ENCODE measurements around the gene AKR1C4.
"Not testable (repeated sequence)": the region's sequence is repeated elsewhere in the genome, so short reads cannot be mapped to it uniquely, and the experiment has no call there.

DNA sequence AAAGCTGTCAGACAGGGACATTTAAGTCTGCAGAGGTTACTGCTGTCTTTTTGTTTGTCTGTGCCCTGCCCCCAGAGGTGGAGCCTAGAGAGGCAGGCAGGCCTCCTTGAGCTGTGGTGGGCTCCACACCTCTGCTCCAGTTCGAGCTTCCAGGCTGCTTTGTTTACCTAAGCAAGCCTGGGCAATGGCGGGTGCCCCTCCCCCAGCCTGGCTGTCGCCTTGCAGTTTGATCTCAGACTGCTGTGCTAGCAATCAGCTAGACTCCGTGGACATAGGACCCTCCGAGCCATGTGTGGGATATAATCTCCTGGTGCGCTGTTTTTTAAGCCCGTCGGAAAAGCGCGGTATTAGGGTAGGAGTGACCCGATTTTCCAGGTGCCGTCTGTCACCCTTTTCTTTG, 16.1 kb upstream of the AKR1C4 start:
- TF ChIP-seq, protein P1, sequence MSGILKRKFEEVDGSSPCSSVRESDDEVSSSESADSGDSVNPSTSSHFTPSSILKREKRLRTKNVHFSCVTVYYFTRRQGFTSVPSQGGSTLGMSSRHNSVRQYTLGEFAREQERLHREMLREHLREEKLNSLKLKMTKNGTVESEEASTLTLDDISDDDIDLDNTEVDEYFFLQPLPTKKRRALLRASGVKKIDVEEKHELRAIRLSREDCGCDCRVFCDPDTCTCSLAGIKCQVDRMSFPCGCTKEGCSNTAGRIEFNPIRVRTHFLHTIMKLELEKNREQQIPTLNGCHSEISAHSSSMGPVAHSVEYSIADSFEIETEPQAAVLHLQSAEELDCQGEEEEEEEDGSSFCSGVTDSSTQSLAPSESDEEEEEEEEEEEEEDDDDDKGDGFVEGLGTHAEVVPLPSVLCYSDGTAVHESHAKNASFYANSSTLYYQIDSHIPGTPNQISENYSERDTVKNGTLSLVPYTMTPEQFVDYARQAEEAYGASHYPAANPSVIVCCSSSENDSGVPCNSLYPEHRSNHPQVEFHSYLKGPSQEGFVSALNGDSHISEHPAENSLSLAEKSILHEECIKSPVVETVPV (CRISPR knock-in tag; IDR thresholded peaks at IDR 0.05): not testable (repeated sequence)
- TF ChIP-seq, protein P2, sequence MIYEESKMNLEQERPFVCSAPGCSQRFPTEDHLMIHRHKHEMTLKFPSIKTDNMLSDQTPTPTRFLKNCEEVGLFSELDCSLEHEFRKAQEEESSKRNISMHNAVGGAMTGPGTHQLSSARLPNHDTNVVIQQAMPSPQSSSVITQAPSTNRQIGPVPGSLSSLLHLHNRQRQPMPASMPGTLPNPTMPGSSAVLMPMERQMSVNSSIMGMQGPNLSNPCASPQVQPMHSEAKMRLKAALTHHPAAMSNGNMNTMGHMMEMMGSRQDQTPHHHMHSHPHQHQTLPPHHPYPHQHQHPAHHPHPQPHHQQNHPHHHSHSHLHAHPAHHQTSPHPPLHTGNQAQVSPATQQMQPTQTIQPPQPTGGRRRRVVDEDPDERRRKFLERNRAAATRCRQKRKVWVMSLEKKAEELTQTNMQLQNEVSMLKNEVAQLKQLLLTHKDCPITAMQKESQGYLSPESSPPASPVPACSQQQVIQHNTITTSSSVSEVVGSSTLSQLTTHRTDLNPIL (CRISPR knock-in tag; IDR thresholded peaks at IDR 0.05; ENCODE audit: low read depth): not testable (repeated sequence)
- not testable (repeated sequence) for TF ChIP-seq ISL1 (CRISPR knock-in tag; IDR thresholded peaks at IDR 0.05); ZNF8 (CRISPR knock-in tag; IDR thresholded peaks at IDR 0.05); ZNF565 (CRISPR knock-in tag; conservative IDR thresholded peaks at IDR 0.05; ENCODE audit: low read depth); OSR1 (CRISPR knock-in tag; IDR thresholded peaks at IDR 0.05); TOX (CRISPR knock-in tag; IDR thresholded peaks at IDR 0.05; ENCODE audit: borderline replicate concordance); ZFP3 (CRISPR knock-in tag; IDR thresholded peaks at IDR 0.05); RARB (CRISPR knock-in tag; IDR thresholded peaks at IDR 0.05); SNAI2 (CRISPR knock-in tag; IDR thresholded peaks at IDR 0.05); GLIS3 (CRISPR knock-in tag; IDR thresholded peaks at IDR 0.05)
- TF ChIP-seq, protein P3, sequence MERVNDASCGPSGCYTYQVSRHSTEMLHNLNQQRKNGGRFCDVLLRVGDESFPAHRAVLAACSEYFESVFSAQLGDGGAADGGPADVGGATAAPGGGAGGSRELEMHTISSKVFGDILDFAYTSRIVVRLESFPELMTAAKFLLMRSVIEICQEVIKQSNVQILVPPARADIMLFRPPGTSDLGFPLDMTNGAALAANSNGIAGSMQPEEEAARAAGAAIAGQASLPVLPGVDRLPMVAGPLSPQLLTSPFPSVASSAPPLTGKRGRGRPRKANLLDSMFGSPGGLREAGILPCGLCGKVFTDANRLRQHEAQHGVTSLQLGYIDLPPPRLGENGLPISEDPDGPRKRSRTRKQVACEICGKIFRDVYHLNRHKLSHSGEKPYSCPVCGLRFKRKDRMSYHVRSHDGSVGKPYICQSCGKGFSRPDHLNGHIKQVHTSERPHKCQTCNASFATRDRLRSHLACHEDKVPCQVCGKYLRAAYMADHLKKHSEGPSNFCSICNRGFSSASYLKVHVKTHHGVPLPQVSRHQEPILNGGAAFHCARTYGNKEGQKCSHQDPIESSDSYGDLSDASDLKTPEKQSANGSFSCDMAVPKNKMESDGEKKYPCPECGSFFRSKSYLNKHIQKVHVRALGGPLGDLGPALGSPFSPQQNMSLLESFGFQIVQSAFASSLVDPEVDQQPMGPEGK (CRISPR knock-in tag; IDR thresholded peaks at IDR 0.05; ENCODE audit: borderline replicate concordance): not testable (repeated sequence)

All from SK-N-SH treated with all-trans-retinoic acid at 6 μM for 48 hours (cell line).